Naive thymus-derived CD4-positive, alpha-beta T cell (primary cell): ENCODE measurements around the gene TRAPPC11. TPM values are rescaled to one million over a fixed set of nuclear protein-coding genes. Genes with fewer than 3 reads are reported as not detected.

Source experiments
- ATAC-seq: fragments of 150-1000 bp; cut with Tn5 transposase; 2 replicates; pipeline ENCODE4 v1.10.0; 2021; ENCODE audit warnings: mild to moderate bottlenecking, moderate library complexity
- CTCF ChIA-PET: fragments of 350-600 bp; sonication (Branson Sonifier 250); formaldehyde crosslinking; loops from one replicate; lab custom pipeline; 2021; ENCODE audit warnings: antibody characterized with exemption; lab: Charles Lee
- POLR2A ChIA-PET: fragments of 350-600 bp; sonication (Branson Sonifier 250); formaldehyde crosslinking; loops from one replicate; lab custom pipeline; 2021; ENCODE audit warnings: antibody characterized with exemption, inconsistent platforms; lab: Charles Lee
- DNase-seq, 9 donors: peaks; one replicate each; pipeline versions ENCODE4 v3.0.0 to v3.0.0-alpha.2; 2020 to 2022; ENCODE audit warnings: mixed read lengths in 1 of 9
- H3K27ac ChIP-seq: one replicate; pipeline ENCODE4 v1.7.0; 2013; ENCODE audit warnings: mild to moderate bottlenecking, low read depth, low read length, moderate library complexity
- H3K27me3 ChIP-seq, 2 donors: one replicate each; pipeline ENCODE4 v1.7.0; 2013; ENCODE audit warnings: low read length in 2 of 2, mild to moderate bottlenecking in 2 of 2, moderate library complexity in 2 of 2; ENCODE audit not compliant: control insufficient read depth in 2 of 2, insufficient read depth in 2 of 2
- H3K36me3 ChIP-seq, 3 experiments: 1 replicate in 2 of 3; 2 replicates in 1 of 3; pipeline ENCODE4 v1.7.0; 2013; ENCODE audit warnings: low read length in 3 of 3, mild to moderate bottlenecking in 3 of 3, moderate library complexity in 1 of 3; ENCODE audit not compliant: insufficient read depth in 3 of 3, control insufficient read depth in 2 of 3
- H3K4me1 ChIP-seq, 2 donors: one replicate each; pipeline ENCODE4 v1.7.0; 2013; ENCODE audit warnings: low read length in 2 of 2, mild to moderate bottlenecking in 2 of 2, moderate library complexity in 1 of 2; ENCODE audit not compliant: control insufficient read depth in 2 of 2, insufficient read depth in 2 of 2
- H3K4me3 ChIP-seq: 2 replicates; pipeline ENCODE4 v1.7.0; 2013; ENCODE audit warnings: mild to moderate bottlenecking, low read length
- H3K9me3 ChIP-seq, 3 experiments: 1 replicate in 2 of 3; 2 replicates in 1 of 3; pipeline ENCODE4 v1.7.0; 2013; ENCODE audit warnings: low read length in 3 of 3; ENCODE audit not compliant: control insufficient read depth in 2 of 3
- H3K27ac Mint-ChIP-seq, 9 donors: one replicate each; pipeline ENCODE4 v1.8.0; 2020 to 2022; ENCODE audit warnings: mixed read lengths in 9 of 9, mild to moderate bottlenecking in 8 of 9, moderate library complexity in 5 of 9, inconsistent platforms in 2 of 9
- H3K27me3 Mint-ChIP-seq, 5 donors: one replicate each; pipeline ENCODE4 v1.8.0; 2021 to 2022; ENCODE audit warnings: mixed read lengths in 5 of 5, mild to moderate bottlenecking in 1 of 5
- H3K36me3 Mint-ChIP-seq, 5 donors: one replicate each; pipeline ENCODE4 v1.8.0; 2020 to 2022; ENCODE audit warnings: mixed read lengths in 5 of 5, mild to moderate bottlenecking in 3 of 5, inconsistent platforms in 1 of 5
- H3K4me1 Mint-ChIP-seq, 7 donors: one replicate each; pipeline ENCODE4 v1.8.0; 2020 to 2022; ENCODE audit warnings: mixed read lengths in 7 of 7, mild to moderate bottlenecking in 3 of 7, inconsistent platforms in 1 of 7
- H3K4me3 Mint-ChIP-seq, 10 donors: one replicate each; pipeline ENCODE4 v1.8.0; 2020 to 2022; ENCODE audit warnings: mild to moderate bottlenecking in 10 of 10, mixed read lengths in 10 of 10, moderate library complexity in 6 of 10, inconsistent platforms in 2 of 10
- H3K9me3 Mint-ChIP-seq, 11 donors: one replicate each; pipeline ENCODE4 v1.8.0; 2020 to 2022; ENCODE audit warnings: mixed read lengths in 11 of 11, mild to moderate bottlenecking in 4 of 11, inconsistent platforms in 1 of 11, moderate library complexity in 1 of 11
- intact Hi-C, 2 donors: fragments of 100-400 bp; cut with micrococcal nuclease; formaldehyde crosslinking; loops; one replicate each; pipeline ENCODE4 v1.15.1; 2023
- polyA plus RNA-seq, 2 donors: library from polyadenylated mRNA; unstranded; fragments of 300-500 nt; fragmentation: Illumina TruSeq; gene quantifications; one replicate each; pipeline ENCODE4 v1.2.3, GENCODE V29; 2021
- total RNA-seq, 6 experiments: library from RNA in 5 of 6; stranded (reverse) in 5 of 6; gene quantifications; 1 replicate in 5 of 6; 2 replicates in 1 of 6; pipeline ENCODE4 v1.2.3 and lab custom pipeline; 2021 to 2026

TRAPPC11 gene
- total and polyA plus RNA-seq, 7 experiments from 2014 or later = 20.1 to 48.8 (median 33.6) TPM

DNA sequence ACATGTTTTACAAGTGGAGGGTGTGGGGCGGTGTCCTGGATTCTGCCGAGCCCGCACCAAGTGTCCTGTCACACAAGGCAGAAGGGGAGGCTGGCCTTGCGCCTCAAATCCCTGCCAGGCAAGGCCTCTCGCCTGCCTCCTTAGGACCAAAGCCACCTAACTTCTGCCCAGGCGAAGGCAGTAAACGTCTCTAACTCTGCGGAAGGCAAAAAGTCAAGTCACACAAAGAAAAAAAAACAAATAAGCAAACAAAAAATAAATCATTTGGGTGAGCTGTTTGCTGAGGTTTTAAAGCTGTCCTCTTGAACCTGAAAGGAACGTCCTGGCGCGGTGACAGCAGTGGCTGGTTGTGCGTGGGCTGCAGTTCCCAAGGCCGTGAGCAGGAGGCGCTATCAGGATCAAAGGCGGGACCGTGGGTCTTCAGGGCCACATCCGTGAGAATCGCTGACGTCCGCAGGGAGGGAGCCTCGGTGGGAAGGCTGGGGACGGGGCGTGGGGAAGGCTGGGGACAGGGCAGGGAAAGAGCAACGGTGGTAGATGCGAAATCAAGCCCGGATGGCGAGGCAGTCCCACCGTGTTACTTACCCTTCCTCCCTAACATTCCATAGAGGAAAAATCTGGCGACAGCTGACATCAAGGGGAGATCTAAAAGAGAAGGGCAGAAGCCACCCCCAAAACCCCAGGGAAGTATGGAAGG is 99.1 kb downstream of the TRAPPC11 start:
- no peak for ATAC-seq
- H3K27me3 Mint-ChIP-seq = peaks cover 4 to 34% (median 16%) of the 10 kb centered on the region in 5 donors
- ChIA-PET POLR2A (no interaction called here), CTCF (no interaction called here)
- no peaks in the 10 kb centered on the region for H3K4me1 Mint-ChIP-seq
- intact Hi-C loops = no loop called here
- no peak overlapping the region for H3K27ac Mint-ChIP-seq
- H3K4me3 Mint-ChIP-seq = no peak overlapping the region
- DNase-seq = no peak
- H3K36me3 Mint-ChIP-seq = no peaks in the 10 kb centered on the region
- H3K9me3 ChIP-seq = no peaks in the 10 kb centered on the region
- H3K27ac ChIP-seq = no peak overlapping the region
- H3K9me3 Mint-ChIP-seq = peaks cover 0 to 2% (median 0%) of the 10 kb centered on the region in 11 donors
- H3K4me3 ChIP-seq = no peak overlapping the region
- H3K4me1 ChIP-seq = no peaks in the 10 kb centered on the region
- no peaks in the 10 kb centered on the region for H3K36me3 ChIP-seq
- H3K27me3 ChIP-seq = no peaks in the 10 kb centered on the region

DNA sequence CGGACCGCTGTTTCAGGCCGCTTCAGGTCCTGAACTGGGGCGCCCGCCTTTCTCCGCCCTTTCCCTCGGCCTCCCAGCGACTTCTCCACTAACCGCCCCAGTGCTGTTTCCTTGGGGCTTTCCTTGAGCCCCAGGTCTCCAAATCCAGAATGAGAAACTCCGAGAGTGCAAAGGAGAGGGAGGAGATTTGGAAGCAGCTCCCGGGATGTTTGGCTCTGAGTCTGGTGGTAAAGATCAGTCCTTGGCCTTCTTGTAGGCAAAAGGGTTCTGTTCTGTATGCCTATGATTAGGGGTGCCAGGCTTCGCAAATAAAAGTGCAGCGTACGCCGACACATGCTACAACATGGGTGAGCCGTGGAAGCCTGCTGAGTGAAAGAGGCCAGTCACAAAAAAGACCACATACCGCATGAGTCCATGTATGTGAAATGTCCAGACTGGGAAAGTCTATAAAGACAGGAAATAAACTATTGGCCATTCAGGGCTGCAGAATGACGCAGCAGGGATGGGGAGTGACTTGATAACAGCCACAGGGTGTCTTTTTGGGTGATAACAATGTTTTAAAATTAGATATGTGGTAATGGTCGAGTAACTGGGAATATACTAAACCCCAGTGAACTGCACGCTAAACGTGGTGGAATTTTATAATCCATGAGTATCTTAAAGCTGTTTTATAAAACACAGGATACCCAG is 99.8 kb downstream of the TRAPPC11 start:
- Histone ChIP-seq H3K9me3 (no peaks in the 10 kb centered on the region), H3K36me3 (no peaks in the 10 kb centered on the region), H3K4me3 (no peak overlapping the region), H3K4me1 (no peaks in the 10 kb centered on the region), H3K27me3 (no peaks in the 10 kb centered on the region), H3K27ac (no peak overlapping the region)
- ChIA-PET CTCF (no interaction called here), POLR2A (no interaction called here)
- Mint-ChIP-seq H3K36me3 (no peaks in the 10 kb centered on the region), H3K27ac (no peak overlapping the region), H3K27me3 (peaks cover 4 to 34% (median 16%) of the 10 kb centered on the region in 5 donors), H3K4me3 (no peak overlapping the region), H3K9me3 (no peaks in the 10 kb centered on the region), H3K4me1 (no peaks in the 10 kb centered on the region)
- intact Hi-C loops = no loop called here
- DNase-seq = no peak
- no peak for ATAC-seq

DNA sequence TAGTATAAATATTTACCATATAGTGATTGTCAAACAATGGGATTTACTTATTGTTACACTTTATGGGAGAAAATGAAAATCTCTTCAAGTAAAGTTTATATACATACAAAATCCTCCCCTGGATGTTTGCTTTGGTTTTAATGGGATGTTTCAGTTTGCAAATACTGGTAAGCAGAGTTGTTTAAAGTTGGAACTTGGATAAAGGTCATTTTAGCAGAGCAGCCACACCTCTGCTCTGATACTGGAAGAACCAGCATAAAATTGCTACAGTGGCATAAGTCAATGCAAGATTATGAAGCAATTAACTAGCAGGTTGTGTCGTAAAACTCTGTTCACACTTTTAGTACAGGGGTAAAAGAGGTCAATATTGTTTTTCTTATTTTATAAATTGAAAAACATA is 101.2 kb downstream of the TRAPPC11 start:
- Histone ChIP-seq H3K9me3 (no peaks in the 10 kb centered on the region), H3K4me1 (no peaks in the 10 kb centered on the region), H3K27me3 (no peaks in the 10 kb centered on the region), H3K36me3 (no peaks in the 10 kb centered on the region), H3K27ac (no peak overlapping the region), H3K4me3 (no peak overlapping the region)
- Mint-ChIP-seq H3K36me3 (no peaks in the 10 kb centered on the region), H3K27me3 (peaks cover 8 to 34% (median 16%) of the 10 kb centered on the region in 5 donors), H3K4me3 (no peak overlapping the region), H3K4me1 (peaks cover 0 to under 1% (median 0%) of the 10 kb centered on the region in 7 donors), H3K27ac (no peak overlapping the region), H3K9me3 (no peaks in the 10 kb centered on the region)
- ChIA-PET CTCF (no interaction called here), POLR2A (no interaction called here)
- DNase-seq (no peak), ATAC-seq (no peak)
- intact Hi-C loops = no loop called here

Other genes starting within 250 kb of the TRAPPC11 start
- 10 to 100 TPM; 24.9 to 58.2 (median 44.4) TPM for gene CDKN2AIP, start 214.7 kb upstream of the TRAPPC11 start, total RNA-seq
- gene CDKN2AIP, start 214.7 kb upstream of the TRAPPC11 start, polyA plus RNA-seq = 10 to 100 TPM; 38.7 to 55.5 TPM
- 10 to 100 TPM in 4 of 5 experiments, 1 to 10 TPM in 1; 9.6 to 15.1 (median 11.0) TPM for gene ING2, start 154.2 kb upstream of the TRAPPC11 start, total RNA-seq
- 10 to 100 TPM; 11.2 to 16.7 TPM for gene ING2, start 154.2 kb upstream of the TRAPPC11 start, polyA plus RNA-seq
- gene RWDD4, start 108 bp upstream of the TRAPPC11 start, total RNA-seq = 10 to 100 TPM in 4 of 5 experiments, 1 to 10 TPM in 1; 9.3 to 15.8 (median 11.6) TPM
- 10 to 100 TPM; 12.6 to 19.2 TPM for gene RWDD4, start 108 bp upstream of the TRAPPC11 start, polyA plus RNA-seq
- gene STOX2, start 246.0 kb downstream of the TRAPPC11 start, total RNA-seq = not detected
- not detected for gene STOX2, start 246.0 kb downstream of the TRAPPC11 start, polyA plus RNA-seq